GM12864 (cell line): ENCODE results near the gene ARAP2.

Experiments
- DNase-seq: peaks from one replicate; pipeline ENCODE4 v3.0.0-alpha.2; 2011; ENCODE audit warnings: low read depth
- H3K4me3 ChIP-seq: 2 replicates; pipeline ENCODE4 v1.5.1; 2011; ENCODE audit warnings: mild to moderate bottlenecking, low read depth, low read length, control low read depth
- CTCF ChIP-seq: IDR thresholded peaks from 2 replicates; pipeline ENCODE4 v1.5.1; 2011; ENCODE audit warnings: low read depth, mild to moderate bottlenecking, moderate library complexity, low read length, control low read depth, inconsistent platforms; ENCODE audit errors: missing control alignments

The ARAP2 gene

GRCh38 chr4:36285784-36286480 is 41.6 kb upstream of the ARAP2 start:
- DNase-seq, result peak; percentile 91
- no peak for TF ChIP-seq CTCF
- no peak overlapping the region for H3K4me3 ChIP-seq

- TF ChIP-seq CTCF, result no peak
- no peak overlapping the region for H3K4me3 ChIP-seq
- no peak for DNase-seq
Observed at GRCh38 chr4:36283912-36284465, 39.7 kb upstream of the ARAP2 start.

GRCh38 chr4:36282503-36283030 is 38.3 kb upstream of the ARAP2 start:
- no peak overlapping the region for H3K4me3 ChIP-seq
- no peak for TF ChIP-seq CTCF
- DNase-seq, result no peak

GRCh38 chr4:36281384-36282106 is 37.2 kb upstream of the ARAP2 start, which contains the start of gene DTHD1:
DTHD1 (plus strand) TSS chr4:36281616; CDS start chr4:36281759, 143 bp downstream.
- H3K4me3 ChIP-seq, result no peak within 1 kb of the TSS
- TF ChIP-seq CTCF, result no peak
- DNase-seq, result no peak

GRCh38 chr4:36280555-36280954 is 36.2 kb upstream of the ARAP2 start:
- no peak overlapping the region for H3K4me3 ChIP-seq
- TF ChIP-seq CTCF, result no peak
- no peak for DNase-seq

- no peak for DNase-seq
- TF ChIP-seq CTCF, result no peak
- no peak overlapping the region for H3K4me3 ChIP-seq
Observed at GRCh38 chr4:36278789-36279188, 34.5 kb upstream of the ARAP2 start.
